GM12875 (cell line): ENCODE data around the gene ALOX5.

Source experiments
- H3K4me3 ChIP-seq: one replicate; pipeline ENCODE4 v1.5.1; 2011; ENCODE audit warnings: low read depth, low read length, control low read depth
- TF ChIP-seq, protein P1 (sequence below): IDR thresholded peaks from 2 replicates; pipeline ENCODE4 v1.5.1; 2011; ENCODE audit warnings: low read depth, mild to moderate bottlenecking, control low read depth, inconsistent platforms, low read length, moderate library complexity, borderline replicate concordance; ENCODE audit not compliant: insufficient read depth

ALOX5 gene

DNA sequence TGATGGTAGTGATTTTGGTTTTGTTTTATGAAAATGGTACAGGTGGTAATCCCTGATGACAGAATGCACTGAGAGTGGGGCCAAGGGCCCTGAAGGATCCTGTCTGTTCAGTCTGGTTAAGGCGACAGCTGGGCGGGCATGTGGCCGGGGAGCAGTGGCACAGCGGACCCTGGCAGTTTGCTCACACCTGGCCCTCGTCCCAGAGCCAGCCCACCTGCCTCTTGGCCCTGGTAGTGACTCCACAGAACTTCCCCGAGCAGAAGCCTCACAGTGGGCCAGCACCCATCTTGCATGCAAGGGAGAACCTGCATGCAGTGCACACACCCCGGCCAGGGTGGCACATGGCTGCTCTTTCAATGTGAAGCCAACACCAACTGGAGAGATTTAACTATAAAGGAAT, 82.8 kb downstream of the ALOX5 start:
- TF ChIP-seq, protein P1, sequence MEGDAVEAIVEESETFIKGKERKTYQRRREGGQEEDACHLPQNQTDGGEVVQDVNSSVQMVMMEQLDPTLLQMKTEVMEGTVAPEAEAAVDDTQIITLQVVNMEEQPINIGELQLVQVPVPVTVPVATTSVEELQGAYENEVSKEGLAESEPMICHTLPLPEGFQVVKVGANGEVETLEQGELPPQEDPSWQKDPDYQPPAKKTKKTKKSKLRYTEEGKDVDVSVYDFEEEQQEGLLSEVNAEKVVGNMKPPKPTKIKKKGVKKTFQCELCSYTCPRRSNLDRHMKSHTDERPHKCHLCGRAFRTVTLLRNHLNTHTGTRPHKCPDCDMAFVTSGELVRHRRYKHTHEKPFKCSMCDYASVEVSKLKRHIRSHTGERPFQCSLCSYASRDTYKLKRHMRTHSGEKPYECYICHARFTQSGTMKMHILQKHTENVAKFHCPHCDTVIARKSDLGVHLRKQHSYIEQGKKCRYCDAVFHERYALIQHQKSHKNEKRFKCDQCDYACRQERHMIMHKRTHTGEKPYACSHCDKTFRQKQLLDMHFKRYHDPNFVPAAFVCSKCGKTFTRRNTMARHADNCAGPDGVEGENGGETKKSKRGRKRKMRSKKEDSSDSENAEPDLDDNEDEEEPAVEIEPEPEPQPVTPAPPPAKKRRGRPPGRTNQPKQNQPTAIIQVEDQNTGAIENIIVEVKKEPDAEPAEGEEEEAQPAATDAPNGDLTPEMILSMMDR = no peak
- no peak overlapping the region for H3K4me3 ChIP-seq

DNA sequence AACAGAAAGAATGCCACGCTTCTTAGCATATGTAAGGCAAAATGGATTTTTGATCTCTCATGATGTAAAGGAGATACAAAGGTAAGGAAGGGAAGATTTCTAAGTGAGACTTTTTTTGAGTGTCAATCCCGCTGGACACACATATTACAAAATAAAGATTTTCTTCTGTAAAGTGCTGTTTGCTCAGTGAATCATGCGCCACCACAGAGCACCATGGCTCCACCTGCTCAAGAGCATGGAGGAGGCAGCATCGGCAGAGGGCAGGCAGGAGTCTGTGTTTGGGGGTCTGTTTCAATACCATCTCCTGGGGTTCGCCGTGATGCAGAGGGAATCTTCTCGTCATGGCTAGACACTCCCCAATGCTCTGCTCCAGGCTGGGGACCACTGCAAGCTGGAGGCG, 83.5 kb downstream of the ALOX5 start:
- H3K4me3 ChIP-seq = no peak overlapping the region
- TF ChIP-seq, protein P1 = no peak

DNA sequence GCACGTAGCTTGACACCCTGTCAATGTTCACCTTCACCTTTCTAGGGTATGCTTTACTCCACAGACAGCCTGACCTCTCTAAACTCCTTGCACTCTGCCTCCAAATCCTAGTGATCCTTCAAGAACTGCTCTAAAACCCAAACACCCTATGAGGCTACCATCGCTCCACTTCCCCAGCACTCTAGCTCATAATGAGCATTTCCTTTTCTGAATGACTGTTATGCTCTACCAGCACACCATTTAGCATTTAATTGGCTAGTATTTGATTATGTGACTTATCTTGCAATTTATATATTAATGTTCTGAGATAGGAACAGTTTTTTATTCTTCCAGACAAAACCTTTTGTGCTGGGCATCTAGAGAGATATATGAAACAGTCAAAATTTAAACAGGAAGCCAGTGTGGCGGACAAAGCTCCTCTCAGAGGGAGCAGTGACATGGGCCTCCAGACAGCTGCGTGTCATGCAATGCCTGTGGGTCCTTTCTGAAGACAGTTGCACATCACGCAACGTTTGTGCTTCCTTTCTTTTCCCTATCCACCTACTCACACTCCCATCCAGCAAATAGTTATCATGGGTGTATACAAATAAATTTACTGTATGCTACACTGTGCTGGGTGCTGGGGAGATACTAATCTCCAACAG, 86.3 kb downstream of the ALOX5 start:
- H3K4me3 ChIP-seq = peak overlapping the region; percentile 16
- TF ChIP-seq, protein P1 = no peak

DNA sequence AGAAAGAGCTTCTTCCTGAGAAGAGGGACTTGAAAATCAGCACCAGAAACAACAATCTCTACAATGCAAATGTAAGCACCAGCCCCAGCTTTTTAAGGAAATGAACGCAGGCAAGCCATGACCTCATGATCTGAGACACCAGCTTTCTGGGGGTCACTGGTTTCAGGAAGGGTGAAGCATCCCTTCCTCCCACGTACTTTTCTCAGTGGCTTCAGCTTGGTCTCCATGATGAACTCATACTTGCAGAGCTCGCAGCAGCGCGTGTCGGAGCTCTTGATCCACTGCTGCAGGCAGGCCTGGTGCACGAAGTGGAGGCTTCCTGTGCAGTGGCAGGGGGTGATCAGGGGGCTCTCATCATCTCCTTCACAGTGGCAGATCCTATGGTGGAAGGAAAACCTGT, 87.0 kb downstream of the ALOX5 start:
- peak overlapping the region; percentile 16 for H3K4me3 ChIP-seq
- TF ChIP-seq, protein P1 = no peak

DNA sequence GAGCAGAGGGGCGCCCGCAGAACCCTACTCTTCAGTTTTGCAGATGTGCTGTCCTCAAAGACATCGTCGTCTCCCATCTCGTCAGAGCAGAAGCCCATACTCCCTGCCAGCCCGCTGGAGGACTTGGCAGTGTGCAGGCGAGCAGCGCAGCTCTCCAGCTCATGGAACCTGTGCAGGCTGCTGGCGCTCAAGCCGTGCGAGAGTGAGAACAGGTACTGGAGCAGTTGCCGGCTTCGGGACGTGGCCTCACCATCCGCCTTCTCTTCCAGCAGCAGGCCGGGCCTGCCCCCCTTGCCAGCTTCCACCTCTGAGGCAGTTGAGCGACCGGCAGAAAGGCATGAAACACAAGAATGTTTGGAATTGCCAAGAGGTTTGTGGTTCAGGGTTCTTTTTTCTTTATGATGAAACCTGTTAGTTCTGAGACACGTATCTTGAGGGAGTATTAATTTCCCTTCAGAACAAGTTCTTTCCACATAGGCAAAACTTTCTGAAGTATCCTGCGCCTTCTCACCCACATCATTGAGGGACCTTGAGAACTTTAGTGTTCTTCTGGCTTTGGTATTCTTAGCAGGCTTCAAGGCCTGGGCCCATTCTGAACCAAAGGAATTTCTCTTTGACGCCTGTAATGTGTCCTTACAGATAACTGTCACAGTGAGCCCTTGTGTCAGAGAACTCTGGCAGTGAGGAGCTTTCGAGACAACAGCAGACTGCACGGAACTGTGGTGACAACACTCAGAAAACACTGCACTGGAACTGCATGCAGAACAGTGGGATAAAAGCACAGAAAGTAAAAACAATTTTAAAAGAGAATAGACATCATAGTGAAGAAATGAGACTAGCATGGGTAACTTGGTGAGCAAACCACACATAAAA, 89.5 kb downstream of the ALOX5 start:
- TF ChIP-seq, protein P1 = no peak
- no peak overlapping the region for H3K4me3 ChIP-seq

DNA sequence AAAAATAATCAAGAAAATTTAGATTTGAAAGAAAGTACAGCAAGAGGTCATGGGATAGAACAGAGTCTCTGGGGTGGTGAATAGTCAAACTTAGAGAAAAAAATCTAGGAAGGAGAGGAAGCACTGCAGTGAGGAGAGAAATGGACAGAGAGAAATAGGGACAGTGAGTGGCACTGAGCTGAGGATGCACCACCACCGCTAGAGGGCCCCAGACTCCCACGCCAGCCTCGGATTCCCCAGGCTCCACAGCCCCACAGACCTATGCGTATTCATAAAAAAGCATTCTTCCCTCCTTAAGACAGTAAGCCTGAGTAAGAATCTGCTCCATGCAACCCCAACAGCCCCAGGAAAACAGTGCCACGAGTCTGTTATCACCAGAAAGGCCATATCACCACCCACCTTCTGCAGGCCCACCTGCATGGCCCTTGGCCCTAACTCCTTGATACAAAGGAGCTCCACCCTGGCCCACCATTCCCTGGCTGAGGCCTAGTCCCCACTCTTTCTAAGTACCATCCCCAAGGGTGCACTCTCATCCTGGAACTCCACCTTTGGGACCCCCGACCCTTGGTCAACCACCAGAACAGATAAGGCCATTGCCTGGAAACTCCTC, 91.0 kb downstream of the ALOX5 start:
- TF ChIP-seq, protein P1 = peak; percentile 93
- peak overlapping the region; percentile 12 for H3K4me3 ChIP-seq

DNA sequence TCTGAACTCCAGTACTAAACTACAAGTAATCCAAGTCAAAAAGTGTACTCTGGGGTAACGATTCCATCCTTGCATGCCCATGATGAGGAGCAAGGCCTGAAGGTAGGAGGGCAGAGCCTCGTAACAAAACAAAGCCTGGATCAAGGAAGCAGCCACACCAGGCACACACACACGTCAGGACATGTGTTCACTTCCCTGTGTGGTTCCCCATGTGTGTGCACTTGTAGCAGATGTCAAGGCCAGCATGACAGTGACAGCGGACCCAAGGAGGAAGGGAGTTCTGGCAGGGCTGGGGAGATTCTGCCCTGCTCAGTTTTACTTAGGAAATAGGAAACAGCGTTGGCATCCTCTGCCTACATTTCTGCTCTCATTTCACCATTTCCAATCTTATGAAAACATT, 92.8 kb downstream of the ALOX5 start:
- TF ChIP-seq, protein P1 = no peak

More for the DNA sequence above, 92.8 kb downstream of the ALOX5 start:
- H3K4me3 ChIP-seq = no peak overlapping the region
